Neural cell (in vitro differentiated cells): ENCODE results near the gene SDCBP2. TPM values are rescaled to one million over a fixed set of nuclear protein-coding genes. Genes with fewer than 3 reads are reported as not detected.

ENCODE experiments used
- H2AFZ ChIP-seq: fragments of 200-600, 300-800 bp; sonication (generic), shearing (Covaris generic); 2 replicates; pipeline ENCODE4 v1.6.0; 2014; ENCODE audit warnings: low read depth, mild to moderate bottlenecking, antibody characterized with exemption, low read length, moderate library complexity
- H3F3A ChIP-seq: fragments of 200-600 bp; shearing (Covaris generic); 2 replicates; pipeline ENCODE4 v1.6.1; 2016; ENCODE audit warnings: mild to moderate bottlenecking, moderate library complexity, mixed read lengths, antibody characterized with exemption, low read length; ENCODE audit not compliant: insufficient read depth, poor library complexity, severe bottlenecking
- H3K27ac ChIP-seq: fragments of 200-600, 300-800 bp; sonication (generic), shearing (Covaris generic); 2 replicates; pipeline ENCODE4 v1.5.1; 2014; ENCODE audit warnings: mild to moderate bottlenecking, low read length, moderate library complexity
- H3K27me3 ChIP-seq: fragments of 300-800, 200-600 bp; sonication (generic), shearing (Covaris generic); 2 replicates; pipeline ENCODE4 v1.6.0; 2014; ENCODE audit warnings: mild to moderate bottlenecking, low read depth, low read length, moderate library complexity; ENCODE audit not compliant: insufficient read depth
- H3K36me3 ChIP-seq: fragments of 300-800, 200-600 bp; sonication (generic), shearing (Covaris generic); 2 replicates; pipeline ENCODE4 v1.5.1; 2014; ENCODE audit warnings: mild to moderate bottlenecking, antibody characterized with exemption, low read length, moderate library complexity; ENCODE audit not compliant: insufficient read depth
- H3K4me2 ChIP-seq: fragments of 300-800, 200-600 bp; sonication (generic), shearing (Covaris generic); 2 replicates; pipeline ENCODE4 v1.6.0; 2014; ENCODE audit warnings: mild to moderate bottlenecking, low read length
- H3K4me3 ChIP-seq: fragments of 300-800, 200-600 bp; sonication (generic), shearing (Covaris generic); 2 replicates; pipeline ENCODE4 v1.5.1; 2014; ENCODE audit warnings: mild to moderate bottlenecking, low read length, moderate library complexity
- H3K79me2 ChIP-seq: fragments of 200-600 bp; shearing (Covaris generic); replicated peaks from 2 replicates; pipeline ENCODE4 v1.6.0; 2014; ENCODE audit warnings: mild to moderate bottlenecking, low read length, moderate library complexity; ENCODE audit not compliant: insufficient read depth
- H3K9ac ChIP-seq: fragments of 300-800, 200-600 bp; sonication (generic), shearing (Covaris generic); 2 replicates; pipeline ENCODE4 v1.6.1; 2016; ENCODE audit warnings: mild to moderate bottlenecking, low read length, mixed read lengths
- H3K9me2 ChIP-seq: fragments of 200-600 bp; shearing (Covaris generic); 2 replicates; pipeline ENCODE4 v1.6.1; 2016; ENCODE audit warnings: mild to moderate bottlenecking, low read length, mixed read lengths; ENCODE audit not compliant: insufficient read depth
- H3K9me3 ChIP-seq: fragments of 200-600, 300-800 bp; sonication (generic), shearing (Covaris generic); 2 replicates; pipeline ENCODE4 v1.6.1; 2016; ENCODE audit warnings: mild to moderate bottlenecking, mixed run types, low read length, moderate library complexity, mixed read lengths
- H4K20me1 ChIP-seq: fragments of 200-600 bp; shearing (Covaris generic); 2 replicates; pipeline ENCODE4 v1.6.1; 2016; ENCODE audit warnings: mild to moderate bottlenecking, mixed run types; ENCODE audit not compliant: insufficient read depth
- EP300 ChIP-seq: fragments of 450-650 bp; conservative IDR thresholded peaks from 2 replicates; pipeline ENCODE4 v1.6.1; 2014; ENCODE audit warnings: antibody characterized with exemption, mild to moderate bottlenecking, moderate library complexity; ENCODE audit not compliant: poor library complexity, severe bottlenecking
- EZH2 ChIP-seq: fragments of 200-600, 300-800 bp; shearing (Covaris generic), sonication (generic); IDR thresholded peaks from 2 replicates; pipeline ENCODE4 v1.6.1; 2014; ENCODE audit warnings: antibody characterized with exemption, low read length, borderline replicate concordance, mild to moderate bottlenecking; ENCODE audit not compliant: insufficient read depth, poor library complexity, severe bottlenecking
- MXI1 ChIP-seq: fragments of 450-650 bp; conservative IDR thresholded peaks from 2 replicates; pipeline ENCODE4 v1.6.1; 2014; ENCODE audit warnings: antibody characterized with exemption, mild to moderate bottlenecking; ENCODE audit not compliant: poor library complexity, severe bottlenecking
- POLR2AphosphoS5 ChIP-seq: IDR thresholded peaks from 2 replicates; pipeline ENCODE4 v1.6.1; 2012
- RAD21 ChIP-seq: fragments of 450-650 bp; conservative IDR thresholded peaks from 2 replicates; pipeline ENCODE4 v1.6.1; 2014; ENCODE audit warnings: antibody characterized with exemption, mild to moderate bottlenecking, moderate library complexity
- SMC3 ChIP-seq: fragments of 450-650 bp; conservative IDR thresholded peaks from 2 replicates; pipeline ENCODE4 v1.6.1; 2014; ENCODE audit warnings: antibody characterized with exemption, mild to moderate bottlenecking, moderate library complexity; ENCODE audit not compliant: poor library complexity
- TAF1 ChIP-seq: IDR thresholded peaks from 2 replicates; pipeline ENCODE4 v1.6.1; 2012; ENCODE audit warnings: low read depth
- polyA plus RNA-seq: library from polyadenylated mRNA; depleted of rRNA; stranded (reverse); fragments of >200 nt; gene quantifications from 2 replicates; pipeline ENCODE4 v1.2.3, GENCODE V29; 2014
- TF ChIP-seq, protein P1 (sequence below): IDR thresholded peaks from 2 replicates; pipeline ENCODE4 v1.6.1; 2012; ENCODE audit warnings: borderline replicate concordance
- TF ChIP-seq, protein P2 (sequence below): fragments of 450-650 bp; IDR thresholded peaks from 2 replicates; pipeline ENCODE4 v1.5.1; 2014; ENCODE audit warnings: antibody characterized with exemption, mild to moderate bottlenecking, moderate library complexity; ENCODE audit not compliant: poor library complexity, severe bottlenecking

The SDCBP2 gene
- polyA plus RNA-seq, 1 donor from 2014 or later: 5.2 TPM

DNA sequence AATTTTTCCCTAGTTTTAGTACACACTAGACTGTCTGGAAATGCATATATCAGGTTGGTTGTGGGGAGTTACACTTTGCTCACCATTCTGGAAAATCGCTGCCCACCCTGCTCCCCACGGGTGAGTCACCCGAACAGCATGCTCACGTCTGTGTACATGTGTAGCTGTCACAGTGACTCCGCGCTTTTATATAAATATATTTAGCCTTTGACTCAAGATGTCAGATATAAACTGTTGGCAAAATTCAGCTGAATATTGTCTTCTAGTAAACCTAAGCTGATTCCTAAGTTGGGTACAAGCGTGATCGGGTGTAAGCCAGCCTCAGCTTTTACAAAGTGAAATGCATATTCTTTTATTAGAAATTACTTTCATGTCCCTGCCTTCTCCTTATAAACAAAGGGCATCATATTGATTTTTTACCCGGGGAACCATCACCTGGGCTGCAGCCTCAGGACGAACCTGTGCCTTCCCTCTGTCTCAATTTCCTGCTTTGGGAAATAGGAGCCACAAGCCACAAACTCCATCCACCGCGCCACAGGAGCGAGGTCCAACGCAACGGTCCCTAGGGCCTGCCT lies 4.3 kb downstream of the SDCBP2 start:
- peak overlapping the region; percentile 98 for H3K27ac ChIP-seq
- peak overlapping the region; percentile 99 for H3K9ac ChIP-seq
- H3K27me3 ChIP-seq: no peaks in the 10 kb centered on the region
- H3K9me3 ChIP-seq: no peaks in the 10 kb centered on the region
- H2AFZ ChIP-seq: peak overlapping the region; percentile 9
- peak overlapping the region; percentile 80 for H3K4me2 ChIP-seq
- peaks cover 17% of the 10 kb centered on the region for H3K79me2 ChIP-seq
- no peaks in the 10 kb centered on the region for H3K36me3 ChIP-seq
- no peak for TF ChIP-seq TAF1
- TF ChIP-seq, protein P1, sequence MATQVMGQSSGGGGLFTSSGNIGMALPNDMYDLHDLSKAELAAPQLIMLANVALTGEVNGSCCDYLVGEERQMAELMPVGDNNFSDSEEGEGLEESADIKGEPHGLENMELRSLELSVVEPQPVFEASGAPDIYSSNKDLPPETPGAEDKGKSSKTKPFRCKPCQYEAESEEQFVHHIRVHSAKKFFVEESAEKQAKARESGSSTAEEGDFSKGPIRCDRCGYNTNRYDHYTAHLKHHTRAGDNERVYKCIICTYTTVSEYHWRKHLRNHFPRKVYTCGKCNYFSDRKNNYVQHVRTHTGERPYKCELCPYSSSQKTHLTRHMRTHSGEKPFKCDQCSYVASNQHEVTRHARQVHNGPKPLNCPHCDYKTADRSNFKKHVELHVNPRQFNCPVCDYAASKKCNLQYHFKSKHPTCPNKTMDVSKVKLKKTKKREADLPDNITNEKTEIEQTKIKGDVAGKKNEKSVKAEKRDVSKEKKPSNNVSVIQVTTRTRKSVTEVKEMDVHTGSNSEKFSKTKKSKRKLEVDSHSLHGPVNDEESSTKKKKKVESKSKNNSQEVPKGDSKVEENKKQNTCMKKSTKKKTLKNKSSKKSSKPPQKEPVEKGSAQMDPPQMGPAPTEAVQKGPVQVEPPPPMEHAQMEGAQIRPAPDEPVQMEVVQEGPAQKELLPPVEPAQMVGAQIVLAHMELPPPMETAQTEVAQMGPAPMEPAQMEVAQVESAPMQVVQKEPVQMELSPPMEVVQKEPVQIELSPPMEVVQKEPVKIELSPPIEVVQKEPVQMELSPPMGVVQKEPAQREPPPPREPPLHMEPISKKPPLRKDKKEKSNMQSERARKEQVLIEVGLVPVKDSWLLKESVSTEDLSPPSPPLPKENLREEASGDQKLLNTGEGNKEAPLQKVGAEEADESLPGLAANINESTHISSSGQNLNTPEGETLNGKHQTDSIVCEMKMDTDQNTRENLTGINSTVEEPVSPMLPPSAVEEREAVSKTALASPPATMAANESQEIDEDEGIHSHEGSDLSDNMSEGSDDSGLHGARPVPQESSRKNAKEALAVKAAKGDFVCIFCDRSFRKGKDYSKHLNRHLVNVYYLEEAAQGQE: peak; percentile 83
- H3F3A ChIP-seq: no peaks in the 10 kb centered on the region
- peak overlapping the region; percentile 84 for H3K4me3 ChIP-seq
- no peaks in the 10 kb centered on the region for H3K9me2 ChIP-seq
- H4K20me1 ChIP-seq: no peaks in the 10 kb centered on the region

DNA sequence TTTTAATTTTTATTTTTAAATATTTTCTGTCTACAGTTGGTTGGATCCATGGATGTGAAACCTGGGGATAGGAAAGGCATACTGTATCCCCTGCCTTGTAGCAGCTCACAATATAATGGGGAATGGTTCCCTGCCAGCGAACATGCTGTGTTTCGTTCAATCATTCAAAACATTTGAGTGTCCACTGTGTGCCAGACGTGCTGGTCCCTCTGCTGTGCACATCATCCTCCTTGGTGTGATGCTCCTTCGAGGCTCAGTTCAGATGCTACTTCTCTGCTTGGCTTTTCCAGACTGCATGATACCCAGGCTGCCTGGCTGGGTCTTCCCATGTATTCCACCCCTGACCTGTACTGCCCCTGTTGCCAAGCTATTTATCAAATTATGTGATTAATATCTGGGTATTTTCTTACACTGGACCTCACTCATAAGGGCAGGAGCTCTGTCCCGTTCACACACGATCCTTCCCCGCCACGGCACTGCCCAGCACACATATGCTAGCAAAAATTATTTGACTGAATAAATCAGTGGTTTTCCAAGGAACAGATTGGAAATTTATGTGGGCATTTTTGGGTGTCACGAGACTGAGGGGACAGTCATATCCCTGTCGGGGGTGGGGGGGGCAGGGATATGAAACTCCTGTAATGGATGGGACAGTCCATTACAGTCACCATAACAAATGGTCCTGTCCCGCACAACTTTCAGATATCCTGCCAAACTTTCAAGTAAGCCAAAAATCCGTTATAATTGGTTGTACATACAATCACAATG lies 4.9 kb downstream of the SDCBP2 start:
- TF ChIP-seq EP300: no peak
- no peak for TF ChIP-seq SMC3
- no peak for TF ChIP-seq TAF1
- TF ChIP-seq MXI1: no peak
- no peak for TF ChIP-seq EZH2
- TF ChIP-seq, protein P1: no peak
- no peak for TF ChIP-seq POLR2AphosphoS5
- TF ChIP-seq, protein P2, sequence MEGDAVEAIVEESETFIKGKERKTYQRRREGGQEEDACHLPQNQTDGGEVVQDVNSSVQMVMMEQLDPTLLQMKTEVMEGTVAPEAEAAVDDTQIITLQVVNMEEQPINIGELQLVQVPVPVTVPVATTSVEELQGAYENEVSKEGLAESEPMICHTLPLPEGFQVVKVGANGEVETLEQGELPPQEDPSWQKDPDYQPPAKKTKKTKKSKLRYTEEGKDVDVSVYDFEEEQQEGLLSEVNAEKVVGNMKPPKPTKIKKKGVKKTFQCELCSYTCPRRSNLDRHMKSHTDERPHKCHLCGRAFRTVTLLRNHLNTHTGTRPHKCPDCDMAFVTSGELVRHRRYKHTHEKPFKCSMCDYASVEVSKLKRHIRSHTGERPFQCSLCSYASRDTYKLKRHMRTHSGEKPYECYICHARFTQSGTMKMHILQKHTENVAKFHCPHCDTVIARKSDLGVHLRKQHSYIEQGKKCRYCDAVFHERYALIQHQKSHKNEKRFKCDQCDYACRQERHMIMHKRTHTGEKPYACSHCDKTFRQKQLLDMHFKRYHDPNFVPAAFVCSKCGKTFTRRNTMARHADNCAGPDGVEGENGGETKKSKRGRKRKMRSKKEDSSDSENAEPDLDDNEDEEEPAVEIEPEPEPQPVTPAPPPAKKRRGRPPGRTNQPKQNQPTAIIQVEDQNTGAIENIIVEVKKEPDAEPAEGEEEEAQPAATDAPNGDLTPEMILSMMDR: no peak
- TF ChIP-seq RAD21: no peak
- H3K27ac ChIP-seq: peak overlapping the region; percentile 98
- H2AFZ ChIP-seq: no peak overlapping the region
- no peaks in the 10 kb centered on the region for H3K9me2 ChIP-seq
- peak overlapping the region; percentile 80 for H3K4me2 ChIP-seq
- peak overlapping the region; percentile 99 for H3K9ac ChIP-seq
- H3K9me3 ChIP-seq: no peaks in the 10 kb centered on the region
- no peaks in the 10 kb centered on the region for H3F3A ChIP-seq
- H3K27me3 ChIP-seq: no peaks in the 10 kb centered on the region
- peak overlapping the region; percentile 84 for H3K4me3 ChIP-seq
- no peaks in the 10 kb centered on the region for H3K36me3 ChIP-seq
- no peaks in the 10 kb centered on the region for H4K20me1 ChIP-seq
- peaks cover 17% of the 10 kb centered on the region for H3K79me2 ChIP-seq
